ENCODE data around the gene CENPV. TPM values are rescaled to one million over a fixed set of nuclear protein-coding genes. Genes with fewer than 3 reads are reported as not detected.
A peak's percentile ranks its signal among the peaks of the same experiment; 100 is the strongest.

CENPV gene
- total and polyA plus RNA-seq, 2 of the 13 experiments (the other 11 are each of a cell fraction or from before 2014, with no cell fraction given) = 193 to 292 TPM

DNA sequence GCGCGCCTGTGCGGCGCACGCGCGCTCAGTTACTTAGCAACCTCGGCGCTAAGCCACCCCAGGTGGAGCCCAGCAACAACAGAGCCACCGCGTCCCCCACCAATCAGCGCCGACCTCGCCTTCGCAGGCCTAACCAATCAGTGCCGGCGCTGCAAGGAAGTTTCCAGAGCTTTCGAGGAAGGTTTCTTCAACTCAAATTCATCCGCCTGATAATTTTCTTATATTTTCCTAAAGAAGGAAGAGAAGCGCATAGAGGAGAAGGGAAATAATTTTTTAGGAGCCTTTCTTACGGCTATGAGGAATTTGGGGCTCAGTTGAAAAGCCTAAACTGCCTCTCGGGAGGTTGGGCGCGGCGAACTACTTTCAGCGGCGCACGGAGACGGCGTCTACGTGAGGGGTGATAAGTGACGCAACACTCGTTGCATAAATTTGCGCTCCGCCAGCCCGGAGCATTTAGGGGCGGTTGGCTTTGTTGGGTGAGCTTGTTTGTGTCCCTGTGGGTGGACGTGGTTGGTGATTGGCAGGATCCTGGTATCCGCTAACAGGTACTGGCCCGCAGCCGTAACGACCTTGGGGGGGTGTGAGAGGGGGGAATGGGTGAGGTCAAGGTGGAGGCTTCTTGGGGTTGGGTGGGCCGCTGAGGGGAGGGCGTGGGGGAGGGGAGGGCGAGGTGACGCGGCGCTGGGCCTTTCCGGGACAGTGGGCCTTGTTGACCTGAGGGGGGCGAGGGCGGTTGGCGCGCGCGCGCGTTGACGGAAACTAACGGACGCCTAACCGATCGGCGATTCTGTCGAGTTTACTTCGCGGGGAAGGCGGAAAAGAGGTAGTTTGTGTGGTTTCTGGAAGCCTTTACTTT, 27.6 kb upstream of the CENPV start, which contains the start of gene UBB (continued):
- no peak for TF ChIP-seq ZNF556 (CRISPR knock-in tag; IDR thresholded peaks at IDR 0.05; ENCODE audit: borderline replicate concordance)
- TF ChIP-seq NAIF1 (CRISPR knock-in tag; IDR thresholded peaks at IDR 0.05; ENCODE audit: borderline replicate concordance) = peak; percentile 71
- peak; percentile 44; the same call in 1 of the 2 replicates for TF ChIP-seq AFF4 (CRISPR knock-in tag; IDR thresholded peaks at IDR 0.05)
- peak; percentile 94 for TF ChIP-seq DR1 (CRISPR knock-in tag; IDR thresholded peaks at IDR 0.05)
- TF ChIP-seq TAF15 (IDR thresholded peaks at IDR 0.05; ENCODE audit: low read depth, low read length, poor library complexity, severe bottlenecking) = peak; percentile 42
- peak; percentile 73; the same call in 1 of the 2 replicates for TF ChIP-seq ZZZ3 (CRISPR knock-in tag; IDR thresholded peaks at IDR 0.05; ENCODE audit: borderline replicate concordance)
- no peak for TF ChIP-seq ZNF362 (CRISPR knock-in tag; IDR thresholded peaks at IDR 0.05; ENCODE audit: borderline replicate concordance)
- TF ChIP-seq E2F5 (CRISPR knock-in tag; conservative IDR thresholded peaks at IDR 0.05) = 0 out of 2 replicates have a peak, but pooled peaks have one; percentile 2
- TF ChIP-seq ZNF225 (CRISPR knock-in tag; IDR thresholded peaks at IDR 0.05) = no peak
- TF ChIP-seq ZNF790 (CRISPR knock-in tag; IDR thresholded peaks at IDR 0.05; ENCODE audit: borderline replicate concordance) = no peak
- TF ChIP-seq, protein P1, sequence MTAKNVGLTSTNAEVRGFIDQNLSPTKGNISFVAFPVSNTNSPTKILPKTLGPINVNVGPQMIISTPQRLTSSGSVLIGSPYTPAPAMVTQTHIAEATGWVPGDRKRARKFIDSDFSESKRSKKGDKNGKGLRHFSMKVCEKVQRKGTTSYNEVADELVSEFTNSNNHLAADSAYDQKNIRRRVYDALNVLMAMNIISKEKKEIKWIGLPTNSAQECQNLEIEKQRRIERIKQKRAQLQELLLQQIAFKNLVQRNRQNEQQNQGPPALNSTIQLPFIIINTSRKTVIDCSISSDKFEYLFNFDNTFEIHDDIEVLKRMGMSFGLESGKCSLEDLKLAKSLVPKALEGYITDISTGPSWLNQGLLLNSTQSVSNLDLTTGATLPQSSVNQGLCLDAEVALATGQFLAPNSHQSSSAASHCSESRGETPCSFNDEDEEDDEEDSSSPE (CRISPR knock-in tag; IDR thresholded peaks at IDR 0.05) = peak; percentile 71
- 0 out of 2 replicates have a peak, but pooled peaks have one; percentile 5 for TF ChIP-seq STAT5B (CRISPR knock-in tag; IDR thresholded peaks at IDR 0.05)
- no peak for TF ChIP-seq HNRNPUL1 (IDR thresholded peaks at IDR 0.05; ENCODE audit: low read depth, low read length)
- TF ChIP-seq CEBPZ (IDR thresholded peaks at IDR 0.05; ENCODE audit: low read length) = no peak

Measured in HepG2 (cell line).